Stimulated activated memory B cell treated with anti-CD40 and anti-IgM and Interleukin-4, amounts not matched to agents 10 μg/mL and 1 μg/mL and 100 μg/mL, for 72 hours (primary cell): ENCODE measurements around the gene EML1.

Experiments used
- ATAC-seq: fragments of 150-1000 bp; cut with Tn5 transposase; 2 replicates; pipeline ENCODE4 v1.10.0; 2021
- H3K27ac Mint-ChIP-seq: one replicate; pipeline ENCODE4 v1.8.0; 2022; ENCODE audit warnings: mild to moderate bottlenecking, mixed read lengths
- H3K27me3 Mint-ChIP-seq: one replicate; pipeline ENCODE4 v1.8.0; 2022; ENCODE audit warnings: mixed read lengths
- H3K36me3 Mint-ChIP-seq: one replicate; pipeline ENCODE4 v1.8.0; 2022; ENCODE audit warnings: mixed read lengths
- H3K4me1 Mint-ChIP-seq: one replicate; pipeline ENCODE4 v1.8.0; 2022; ENCODE audit warnings: mixed read lengths
- H3K4me3 Mint-ChIP-seq: one replicate; pipeline ENCODE4 v1.8.0; 2022; ENCODE audit warnings: mild to moderate bottlenecking, moderate library complexity, mixed read lengths
- H3K9me3 Mint-ChIP-seq: one replicate; pipeline ENCODE4 v1.8.0; 2022; ENCODE audit warnings: mixed read lengths

The EML1 gene

DNA sequence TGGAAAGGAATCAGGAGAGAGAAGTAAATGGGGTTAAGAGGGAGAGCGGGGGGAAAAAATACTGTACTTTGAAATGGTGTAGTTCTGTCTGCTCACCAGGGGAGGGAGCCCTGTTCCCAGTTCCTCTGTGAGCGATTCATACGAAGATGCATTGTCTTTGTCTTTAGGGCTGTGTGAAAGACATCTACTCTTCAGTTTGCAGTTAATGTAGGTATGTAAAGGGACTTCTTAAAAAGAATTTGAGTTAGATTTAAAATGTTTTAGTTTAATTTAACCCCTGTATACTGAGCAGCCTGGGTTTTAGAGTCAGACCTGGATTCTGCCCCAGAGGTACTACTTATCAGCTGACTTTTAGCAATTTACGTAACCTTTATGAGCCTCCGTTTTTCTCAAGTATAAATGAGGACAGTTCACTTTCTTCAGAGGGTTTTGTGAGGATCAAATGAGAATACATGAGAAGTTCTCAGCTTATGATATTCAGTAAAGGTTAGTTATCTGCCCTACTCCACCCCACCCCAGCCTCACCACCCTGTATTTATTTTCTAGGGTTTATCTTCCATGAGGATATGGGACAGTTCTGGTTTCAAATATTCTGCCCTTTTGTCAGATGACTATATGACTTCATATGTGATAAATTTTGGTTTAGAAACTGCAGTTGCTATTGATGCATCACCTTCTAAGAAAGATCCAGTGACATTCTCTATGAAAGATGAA lies 189.5 kb downstream of the EML1 start:
- peak; percentile 61 for ATAC-seq
- peaks cover 20% of the 10 kb centered on the region for H3K4me1 Mint-ChIP-seq
- H3K4me3 Mint-ChIP-seq = no peak overlapping the region
- no peaks in the 10 kb centered on the region for H3K9me3 Mint-ChIP-seq
- H3K36me3 Mint-ChIP-seq = no peaks in the 10 kb centered on the region
- H3K27me3 Mint-ChIP-seq = no peaks in the 10 kb centered on the region
- H3K27ac Mint-ChIP-seq = no peak overlapping the region

DNA sequence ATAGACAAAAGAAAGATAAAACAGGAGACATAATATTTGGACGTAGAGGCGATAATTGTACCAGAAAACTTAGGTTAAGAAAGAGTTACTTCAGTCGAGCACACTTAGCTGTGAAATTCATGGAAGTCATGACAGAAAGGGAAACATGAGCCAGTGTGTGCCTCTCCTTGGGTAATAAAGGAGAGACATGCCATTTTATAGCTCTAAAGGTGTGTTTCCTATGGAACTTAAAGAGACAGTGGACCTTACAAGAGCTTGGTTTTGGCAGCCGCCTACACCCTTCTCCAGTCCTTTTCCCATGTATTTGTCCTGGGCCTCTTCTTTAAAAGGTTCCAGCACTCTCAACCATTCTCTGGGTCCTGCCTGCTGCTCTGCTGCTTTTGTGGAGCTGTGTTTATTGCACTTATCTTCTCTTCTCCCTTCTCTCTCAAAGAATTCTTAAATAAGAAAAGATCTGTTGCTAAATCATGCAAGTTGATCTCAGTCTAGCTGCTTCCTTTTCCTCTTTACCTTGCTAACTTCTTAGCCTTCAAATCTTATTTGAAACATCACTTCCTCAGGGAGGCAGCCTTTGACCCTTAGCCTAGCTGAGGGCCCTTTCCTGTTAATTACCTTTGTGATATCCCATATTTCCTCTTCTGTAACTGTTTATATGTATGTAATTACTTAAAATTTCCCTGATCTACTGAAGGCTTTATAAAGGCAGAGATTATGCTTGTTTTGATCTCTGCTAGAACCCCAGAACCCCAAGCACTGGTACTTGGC lies 190.2 kb downstream of the EML1 start:
- Mint-ChIP-seq H3K27me3 (no peaks in the 10 kb centered on the region), H3K9me3 (no peaks in the 10 kb centered on the region), H3K4me3 (no peak overlapping the region), H3K27ac (no peak overlapping the region), H3K4me1 (peaks cover 20% of the 10 kb centered on the region), H3K36me3 (no peaks in the 10 kb centered on the region)
- no peak for ATAC-seq

DNA sequence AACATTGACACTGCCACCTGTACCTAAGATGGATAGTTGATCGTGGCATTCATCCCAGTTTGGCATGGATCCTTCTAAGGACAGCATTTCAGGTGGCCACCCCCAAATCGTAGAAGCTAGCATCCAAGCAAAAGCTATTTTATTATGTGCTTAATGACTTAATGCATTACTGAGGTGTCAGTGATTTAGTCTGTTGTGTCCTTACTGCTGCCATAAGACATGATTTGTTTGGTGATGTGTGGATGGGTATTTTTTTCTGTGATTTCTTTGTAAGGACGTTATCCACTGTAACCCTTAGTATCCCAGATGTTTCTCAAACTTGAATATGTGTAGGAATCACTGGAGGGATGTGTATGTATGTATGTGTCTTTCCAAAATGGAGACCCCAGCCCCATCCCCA lies 190.8 kb downstream of the EML1 start:
- Mint-ChIP-seq H3K36me3 (no peaks in the 10 kb centered on the region), H3K4me3 (no peak overlapping the region), H3K27me3 (no peaks in the 10 kb centered on the region), H3K4me1 (peaks cover 20% of the 10 kb centered on the region), H3K9me3 (no peaks in the 10 kb centered on the region), H3K27ac (no peak overlapping the region)
- no peak for ATAC-seq

DNA sequence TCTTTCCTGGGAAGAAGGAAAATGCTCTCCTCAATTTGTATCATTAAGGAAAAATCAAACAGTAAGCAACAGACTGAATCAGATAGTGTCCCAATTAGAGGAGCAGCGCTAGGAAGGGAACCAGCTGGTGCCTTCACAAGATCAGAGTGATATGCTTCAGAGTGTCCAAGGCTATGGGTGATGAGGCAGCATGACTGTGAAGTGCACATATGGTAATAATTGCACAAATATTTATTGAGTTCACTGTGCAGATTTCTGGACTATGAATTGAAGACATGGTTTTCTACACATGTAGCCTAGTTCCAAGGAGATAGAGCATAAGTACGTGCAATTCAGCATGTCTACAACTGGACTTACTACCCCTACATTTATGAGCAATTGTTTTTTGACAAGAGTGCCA lies 193.2 kb downstream of the EML1 start:
- no peaks in the 10 kb centered on the region for H3K9me3 Mint-ChIP-seq
- H3K4me3 Mint-ChIP-seq = no peak overlapping the region
- ATAC-seq = no peak
- H3K27me3 Mint-ChIP-seq = no peaks in the 10 kb centered on the region
- peaks cover 20% of the 10 kb centered on the region for H3K4me1 Mint-ChIP-seq
- H3K27ac Mint-ChIP-seq = no peak overlapping the region
- no peaks in the 10 kb centered on the region for H3K36me3 Mint-ChIP-seq

DNA sequence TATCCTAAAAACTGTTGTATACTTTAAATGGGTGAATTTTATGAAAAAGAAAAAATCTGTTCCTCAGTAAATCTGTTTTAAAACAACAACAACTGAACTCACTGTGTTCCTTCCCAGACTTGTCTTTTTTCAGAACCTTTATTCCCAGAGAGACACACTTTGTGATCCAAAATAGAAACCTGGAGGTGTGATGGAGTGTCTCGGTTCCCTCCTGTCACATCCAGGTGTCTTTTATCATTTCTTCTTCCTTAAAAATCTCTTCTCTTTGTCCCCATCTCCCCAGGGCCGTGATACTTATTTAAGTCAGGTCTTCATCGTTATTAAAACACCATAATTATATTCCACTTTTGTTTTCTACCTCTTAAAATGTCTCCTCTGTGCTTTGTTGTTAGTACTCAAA lies 195.8 kb downstream of the EML1 start:
- no peak overlapping the region for H3K27ac Mint-ChIP-seq
- H3K27me3 Mint-ChIP-seq = peaks cover 9% of the 10 kb centered on the region
- H3K36me3 Mint-ChIP-seq = no peaks in the 10 kb centered on the region
- no peak overlapping the region for H3K4me3 Mint-ChIP-seq
- H3K9me3 Mint-ChIP-seq = peaks cover 5% of the 10 kb centered on the region
- H3K4me1 Mint-ChIP-seq = no peaks in the 10 kb centered on the region
- no peak for ATAC-seq

DNA sequence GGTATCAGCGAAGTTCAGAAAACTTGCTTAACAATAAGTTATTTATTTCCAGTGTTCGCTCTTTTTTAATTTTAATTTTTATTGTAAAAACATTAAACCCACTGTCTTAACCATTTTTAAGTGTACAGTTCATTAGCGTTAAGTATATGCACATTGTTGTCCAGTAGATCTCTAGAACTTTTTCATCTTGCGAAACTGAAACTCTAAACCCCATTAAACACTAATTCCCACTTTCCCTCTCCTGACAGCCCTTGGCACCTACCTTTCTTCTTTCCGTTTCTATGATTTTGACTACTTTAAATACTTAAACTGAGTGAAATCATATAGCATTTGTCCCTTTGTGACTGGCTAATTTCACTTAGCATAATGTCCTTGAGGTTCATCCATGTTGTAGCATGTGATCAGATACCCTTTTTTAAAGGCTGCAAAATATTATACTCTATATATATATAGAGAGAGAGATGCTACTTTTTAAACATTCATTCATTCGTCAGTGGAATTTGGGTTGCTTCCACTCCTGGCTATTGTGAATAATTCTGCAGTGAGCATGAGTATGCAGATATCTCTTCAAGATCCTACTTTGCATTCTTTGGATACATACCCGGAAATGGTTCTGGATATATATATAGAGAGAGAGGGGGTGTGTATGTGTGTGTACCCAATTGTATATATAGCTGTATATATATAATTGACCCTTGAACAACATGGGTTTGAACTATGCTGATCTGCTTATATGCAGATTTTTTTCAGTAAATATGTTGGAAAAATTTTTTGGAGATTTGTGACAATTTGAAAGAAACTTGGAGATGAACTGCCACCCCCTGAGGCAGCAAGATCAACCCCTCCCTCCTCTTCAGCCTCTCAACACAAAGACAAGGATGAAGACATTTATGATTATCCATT lies 197.3 kb downstream of the EML1 start:
- H3K4me1 Mint-ChIP-seq = peaks cover 5% of the 10 kb centered on the region
- no peak for ATAC-seq

DNA sequence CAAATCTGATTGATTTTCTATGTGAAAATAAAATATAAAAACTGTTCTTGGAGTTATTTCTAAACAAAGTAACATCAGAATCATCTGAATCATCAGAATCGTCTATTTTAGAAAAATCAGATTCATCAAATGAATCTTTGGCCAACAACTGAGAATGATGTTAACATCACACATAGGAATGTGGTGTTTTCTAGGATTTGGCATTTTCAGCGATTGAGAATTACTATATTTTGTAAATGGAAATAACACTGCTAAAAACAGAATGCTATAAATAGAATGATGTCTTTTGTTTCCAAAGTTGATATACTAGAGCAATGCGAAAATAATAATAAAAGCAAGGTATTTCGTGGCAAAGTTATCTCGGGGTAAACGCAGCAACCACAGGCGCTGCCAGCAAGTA lies 198.1 kb downstream of the EML1 start:
- H3K4me3 Mint-ChIP-seq = no peak overlapping the region
- H3K27ac Mint-ChIP-seq = no peak overlapping the region
- no peak for ATAC-seq
- peaks cover 24% of the 10 kb centered on the region for H3K27me3 Mint-ChIP-seq
- H3K9me3 Mint-ChIP-seq = peaks cover 5% of the 10 kb centered on the region
- no peaks in the 10 kb centered on the region for H3K36me3 Mint-ChIP-seq
- peaks cover 7% of the 10 kb centered on the region for H3K4me1 Mint-ChIP-seq

More for the DNA sequence above, 197.3 kb downstream of the EML1 start:
- H3K27ac Mint-ChIP-seq = no peak overlapping the region
- no peak overlapping the region for H3K4me3 Mint-ChIP-seq
- H3K27me3 Mint-ChIP-seq = peaks cover 22% of the 10 kb centered on the region
- H3K9me3 Mint-ChIP-seq = peaks cover 5% of the 10 kb centered on the region
- H3K36me3 Mint-ChIP-seq = no peaks in the 10 kb centered on the region
